CMK (cell line): Measurements from ENCODE around the gene TUBG2.

Experiments
- DNase-seq: peaks from one replicate; pipeline ENCODE4 v3.0.0-alpha.2; 2010; ENCODE audit warnings: low read depth

The TUBG2 gene

GRCh38 chr17:42677012-42677857, 18.2 kb downstream of the TUBG2 start:
- DNase-seq = peak; percentile 99

GRCh38 chr17:42677921-42678781, 19.1 kb downstream of the TUBG2 start:
- DNase-seq = peak; percentile 83

GRCh38 chr17:42678951-42679491, 19.9 kb downstream of the TUBG2 start:
- no peak for DNase-seq

GRCh38 chr17:42679492-42680330, 20.6 kb downstream of the TUBG2 start:
- DNase-seq = no peak

GRCh38 chr17:42680331-42680808, 21.3 kb downstream of the TUBG2 start:
- DNase-seq = no peak

- DNase-seq = no peak
Measured at GRCh38 chr17:42681976-42682721, 23.1 kb downstream of the TUBG2 start, which contains the start of gene CNTNAP1. TSS of gene CNTNAP1 (plus strand) at chr17:42682531. CDS start at chr17:42682830, 299 bp downstream.

- DNase-seq = no peak
Measured at GRCh38 chr17:42682722-42683403, 23.8 kb downstream of the TUBG2 start.

GRCh38 chr17:42683407-42684034, 24.4 kb downstream of the TUBG2 start:
- no peak for DNase-seq

- DNase-seq = no peak
Measured at GRCh38 chr17:42684929-42685556, 26.0 kb downstream of the TUBG2 start.

- no peak for DNase-seq
Measured at GRCh38 chr17:42685831-42686230, 26.7 kb downstream of the TUBG2 start.

- no peak for DNase-seq
Measured at GRCh38 chr17:42686520-42687128, 27.5 kb downstream of the TUBG2 start.

GRCh38 chr17:42687707-42688320, 28.7 kb downstream of the TUBG2 start:
- DNase-seq = no peak

GRCh38 chr17:42690596-42690995, 31.5 kb downstream of the TUBG2 start:
- no peak for DNase-seq

GRCh38 chr17:42691021-42691545, 32.0 kb downstream of the TUBG2 start:
- no peak for DNase-seq

GRCh38 chr17:42692489-42692888, 33.4 kb downstream of the TUBG2 start:
- no peak for DNase-seq

- no peak for DNase-seq
Measured at GRCh38 chr17:42694524-42694923, 35.4 kb downstream of the TUBG2 start.

- no peak for DNase-seq
Measured at GRCh38 chr17:42695500-42695899, 36.4 kb downstream of the TUBG2 start.
